ENCODE measurements around the gene SDHA.
A peak's percentile ranks its signal among the peaks of the same experiment; 100 is the strongest.
"Not testable (repeated sequence)": the region's sequence is repeated elsewhere in the genome, so short reads cannot be mapped to it uniquely, and the experiment has no call there.

SDHA gene

DNA sequence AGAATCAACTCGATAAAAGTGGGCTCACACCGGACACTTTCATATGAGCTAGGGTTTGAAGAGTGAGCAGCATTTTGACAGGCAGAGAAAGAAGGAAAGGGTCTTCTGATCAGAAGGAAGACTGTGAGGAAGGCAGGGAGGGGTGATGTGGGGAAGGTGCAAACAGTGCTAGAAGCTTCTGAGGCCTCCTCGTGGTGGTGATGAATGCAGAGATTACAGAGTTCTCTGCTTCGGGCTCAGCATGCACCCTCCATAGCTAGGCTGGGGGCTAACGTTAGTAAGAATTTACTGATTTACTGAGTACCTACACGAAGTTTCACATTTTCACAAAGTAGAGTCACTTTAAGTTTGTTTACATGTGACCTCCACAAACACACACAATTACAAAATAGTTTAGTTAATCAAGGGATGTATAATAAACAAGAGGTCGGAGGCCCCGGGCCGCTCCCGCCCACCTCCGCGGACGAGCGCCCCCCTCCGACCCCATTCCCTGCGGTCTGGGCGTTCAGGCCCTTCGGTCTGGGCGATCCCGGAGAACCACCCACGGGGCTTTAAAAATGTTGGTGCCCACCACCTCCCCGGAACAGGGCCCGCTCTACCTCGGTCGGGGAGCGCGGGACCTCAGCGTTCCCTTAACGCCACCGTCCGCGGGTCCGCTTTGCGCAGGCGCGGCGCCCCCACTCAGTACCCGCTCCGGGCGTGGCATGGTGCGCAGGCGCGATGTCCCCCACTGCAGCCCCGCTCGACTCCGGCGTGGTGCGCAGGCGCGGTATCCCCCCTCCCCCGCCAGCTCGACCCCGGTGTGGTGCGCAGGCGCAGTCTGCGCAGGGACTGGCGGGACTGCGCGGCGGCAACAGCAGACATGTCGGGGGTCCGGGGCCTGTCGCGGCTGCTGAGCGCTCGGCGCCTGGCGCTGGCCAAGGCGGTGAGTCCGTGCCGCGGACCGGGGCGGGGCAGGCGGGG is at the start of gene SDHA, which contains the start of gene CCDC127:
Gene SDHA (plus strand): TSS at position 827 of the 963 bp plus-strand sequence. CDS start 36 bp downstream, at position 863.
Gene CCDC127 (minus strand): TSS at position 660 of the 963 bp plus-strand sequence. CDS start 1,304 bp downstream, outside the sequence.
- peak; percentile 58 for DNase-seq (ENCODE audit: low read depth, low spot score)
- H3K9ac ChIP-seq (ENCODE audit: insufficient read length), result peak within 1 kb of the TSS; percentile 97
- peak within 1 kb of the TSS; percentile 98 for H3K4me3 ChIP-seq
- not testable (repeated sequence) for H3K9me3 ChIP-seq (ENCODE audit: low read depth, low read length)
- H3K27ac ChIP-seq, result peak within 1 kb of the TSS; percentile 71; the same call in 1 of the 2 replicates
- TF ChIP-seq POLR2AphosphoS5 (IDR thresholded peaks at IDR 0.05; ENCODE audit: borderline replicate concordance, low read depth, low read length), result peak; percentile 94
- peaks cover 11% of the 10 kb centered on the region; the same call in 1 of the 2 replicates for H3K36me3 ChIP-seq (ENCODE audit: insufficient read depth, low read length)

DNA sequence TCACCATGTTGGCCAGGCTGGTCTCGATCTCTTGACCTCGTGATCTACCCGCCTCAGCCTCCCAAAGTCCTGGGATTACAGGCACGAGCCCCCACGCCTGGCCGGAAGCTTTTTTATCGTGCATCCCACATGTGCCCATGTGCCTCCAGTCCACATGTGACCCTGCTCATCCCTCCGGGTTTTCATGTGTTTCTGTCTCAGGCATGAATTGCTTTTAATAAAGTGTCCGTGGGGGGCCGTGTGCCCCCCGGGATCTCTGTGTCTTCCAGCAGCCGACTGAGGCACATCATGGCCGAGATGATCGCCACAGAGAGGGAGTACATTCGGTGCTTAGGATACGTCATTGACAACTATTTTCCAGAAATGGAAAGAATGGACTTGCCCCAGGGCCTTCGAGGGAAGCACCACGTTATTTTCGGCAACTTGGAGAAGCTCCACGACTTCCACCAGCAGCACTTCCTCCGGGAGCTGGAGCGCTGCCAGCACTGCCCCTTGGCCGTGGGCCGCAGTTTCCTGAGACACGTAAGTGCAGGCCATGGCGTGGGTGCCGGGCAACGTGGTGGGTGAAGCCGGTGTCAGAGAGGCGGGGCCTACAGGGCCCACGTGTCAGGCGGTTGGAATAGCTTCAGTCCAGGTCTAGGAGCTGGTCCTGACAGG is 48.9 kb upstream of the SDHA start:
- Histone ChIP-seq H3K4me3 (no peak overlapping the region), H3K9ac (ENCODE audit: insufficient read length) (no peak overlapping the region), H3K9me3 (ENCODE audit: low read depth, low read length) (no peaks in the 10 kb centered on the region), H3K36me3 (ENCODE audit: insufficient read depth, low read length) (no peaks in the 10 kb centered on the region), H3K27ac (no peak overlapping the region)
- DNase-seq (ENCODE audit: low read depth, low spot score), result no peak
- TF ChIP-seq EZH2 (IDR thresholded peaks at IDR 0.05), result no peak
- TF ChIP-seq POLR2AphosphoS5 (IDR thresholded peaks at IDR 0.05; ENCODE audit: borderline replicate concordance, low read depth, low read length), result no peak
- no peak for TF ChIP-seq FOXP2 (optimal IDR thresholded peaks at IDR 0.05; ENCODE audit: control extremely low read depth, extremely low read length, insufficient read depth)

DNA sequence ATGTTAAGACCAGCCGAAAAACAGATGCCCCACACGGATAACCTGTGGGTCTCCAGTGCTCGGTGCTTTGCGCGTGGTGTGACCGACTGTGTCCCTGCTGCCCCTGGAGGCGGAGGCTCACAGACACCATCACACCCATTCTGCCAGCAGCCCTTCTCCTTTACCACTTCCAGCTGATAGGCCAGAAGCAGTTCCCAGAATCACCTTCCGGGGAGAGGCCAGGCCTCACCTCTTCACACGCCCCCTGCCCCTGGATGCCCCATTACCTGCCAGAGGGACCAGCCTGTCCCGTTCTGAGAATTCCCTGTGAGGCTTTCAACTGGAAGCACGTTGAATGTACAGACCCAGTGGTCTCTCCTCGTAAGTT is 48.4 kb upstream of the SDHA start:
- Histone ChIP-seq H3K9me3 (ENCODE audit: low read depth, low read length) (no peaks in the 10 kb centered on the region), H3K4me3 (no peak overlapping the region), H3K36me3 (ENCODE audit: insufficient read depth, low read length) (no peaks in the 10 kb centered on the region), H3K9ac (ENCODE audit: insufficient read length) (no peak overlapping the region), H3K27ac (no peak overlapping the region)
- DNase-seq (ENCODE audit: low read depth, low spot score), result no peak
- no peak for TF ChIP-seq FOXP2 (optimal IDR thresholded peaks at IDR 0.05; ENCODE audit: control extremely low read depth, extremely low read length, insufficient read depth)
- TF ChIP-seq POLR2AphosphoS5 (IDR thresholded peaks at IDR 0.05; ENCODE audit: borderline replicate concordance, low read depth, low read length), result no peak
- no peak for TF ChIP-seq EZH2 (IDR thresholded peaks at IDR 0.05)

DNA sequence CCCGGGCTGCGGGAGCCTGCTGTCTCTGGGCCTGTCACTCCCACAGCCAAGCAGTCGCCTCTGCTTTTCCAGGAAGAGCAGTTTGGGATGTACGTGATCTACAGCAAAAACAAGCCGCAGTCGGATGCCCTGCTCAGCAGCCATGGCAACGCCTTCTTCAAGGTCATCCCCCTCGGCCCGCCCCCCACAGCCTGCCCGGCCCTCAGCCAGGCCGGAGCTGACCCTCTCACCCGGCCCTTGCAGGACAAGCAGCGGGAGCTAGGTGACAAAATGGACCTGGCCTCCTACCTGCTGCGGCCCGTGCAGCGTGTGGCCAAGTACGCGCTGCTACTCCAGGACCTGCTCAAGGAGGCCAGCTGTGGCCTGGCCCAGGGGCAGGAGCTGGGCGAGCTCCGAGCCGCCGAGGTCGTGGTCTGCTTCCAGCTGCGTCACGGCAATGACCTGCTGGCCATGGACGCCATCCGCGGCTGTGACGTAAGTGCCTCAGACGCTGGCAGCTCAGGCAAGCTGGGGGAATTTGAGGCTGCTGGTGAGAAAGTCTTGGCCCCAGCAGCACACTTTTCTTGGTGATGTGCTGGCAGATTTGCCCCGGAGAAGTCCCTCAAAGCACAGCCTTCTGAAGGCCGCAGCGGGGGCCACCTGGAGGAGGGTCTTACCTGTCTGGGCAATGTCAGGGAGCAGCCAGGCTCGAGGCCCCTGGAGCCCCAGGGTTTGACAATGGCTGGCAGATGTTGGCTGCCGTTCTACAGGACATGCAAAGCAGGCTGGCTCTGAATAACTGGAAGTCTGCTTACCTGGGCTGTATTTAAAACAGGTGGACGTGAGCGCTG is 46.9 kb upstream of the SDHA start:
- H3K36me3 ChIP-seq (ENCODE audit: insufficient read depth, low read length), result no peaks in the 10 kb centered on the region
- no peak overlapping the region for H3K9ac ChIP-seq (ENCODE audit: insufficient read length)
- TF ChIP-seq POLR2AphosphoS5 (IDR thresholded peaks at IDR 0.05; ENCODE audit: borderline replicate concordance, low read depth, low read length) (no peak), FOXP2 (optimal IDR thresholded peaks at IDR 0.05; ENCODE audit: control extremely low read depth, extremely low read length, insufficient read depth) (no peak), EZH2 (IDR thresholded peaks at IDR 0.05) (no peak)
- H3K27ac ChIP-seq, result no peak overlapping the region
- H3K4me3 ChIP-seq, result no peak overlapping the region
- DNase-seq (ENCODE audit: low read depth, low spot score), result no peak
- H3K9me3 ChIP-seq (ENCODE audit: low read depth, low read length), result no peaks in the 10 kb centered on the region

DNA sequence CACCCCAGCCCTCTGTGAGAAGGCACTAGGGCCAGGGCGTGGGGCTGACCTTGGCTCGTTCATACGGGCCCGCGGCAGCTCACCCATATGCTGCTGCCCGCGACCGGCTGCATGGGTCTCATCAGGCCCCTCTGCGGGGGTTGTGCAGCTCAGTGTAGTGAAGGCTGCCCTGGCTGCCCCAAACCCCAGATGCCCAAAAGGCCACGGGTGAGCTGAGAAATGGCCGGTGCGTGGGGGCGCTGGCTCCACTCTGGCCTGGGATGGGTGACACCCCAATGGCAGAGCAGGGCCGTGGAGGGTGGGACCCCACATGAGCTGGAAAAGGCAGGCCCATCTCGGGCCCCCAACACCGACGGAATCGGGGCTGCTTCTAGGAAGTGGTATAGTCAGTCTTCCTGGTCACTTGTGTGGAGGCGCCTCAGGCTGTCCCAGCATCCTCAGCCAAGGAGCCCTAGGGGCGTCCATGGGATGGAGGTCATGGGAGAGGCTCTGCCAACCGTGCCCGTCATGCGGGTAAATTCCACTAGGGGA is 46.3 kb upstream of the SDHA start:
- Histone ChIP-seq H3K4me3 (no peak overlapping the region), H3K9me3 (ENCODE audit: low read depth, low read length) (no peaks in the 10 kb centered on the region), H3K36me3 (ENCODE audit: insufficient read depth, low read length) (no peaks in the 10 kb centered on the region), H3K27ac (no peak overlapping the region), H3K9ac (ENCODE audit: insufficient read length) (no peak overlapping the region)
- TF ChIP-seq EZH2 (IDR thresholded peaks at IDR 0.05) (no peak), FOXP2 (optimal IDR thresholded peaks at IDR 0.05; ENCODE audit: control extremely low read depth, extremely low read length, insufficient read depth) (no peak), POLR2AphosphoS5 (IDR thresholded peaks at IDR 0.05; ENCODE audit: borderline replicate concordance, low read depth, low read length) (no peak)
- no peak for DNase-seq (ENCODE audit: low read depth, low spot score)

DNA sequence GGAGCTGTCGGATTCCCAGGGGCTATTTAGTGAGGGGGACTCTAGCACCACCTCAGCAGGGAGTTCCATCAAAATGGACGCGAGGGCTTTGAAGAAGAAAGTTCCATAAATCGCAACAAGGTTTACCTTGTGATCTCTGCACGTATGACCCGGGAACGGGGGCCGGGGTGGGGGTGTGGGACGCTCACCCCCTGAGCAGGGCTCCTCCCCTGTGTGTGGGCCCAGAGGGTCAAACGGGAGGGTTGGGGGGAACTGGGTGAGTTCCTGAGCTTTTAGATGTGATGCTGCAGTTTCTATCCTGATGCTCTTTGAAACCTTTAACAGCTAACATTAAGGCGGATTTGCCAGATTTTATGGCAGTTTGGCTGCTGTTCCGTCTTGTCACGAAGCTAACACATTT is 45.7 kb upstream of the SDHA start:
- TF ChIP-seq EZH2 (IDR thresholded peaks at IDR 0.05) (no peak), FOXP2 (optimal IDR thresholded peaks at IDR 0.05; ENCODE audit: control extremely low read depth, extremely low read length, insufficient read depth) (no peak), POLR2AphosphoS5 (IDR thresholded peaks at IDR 0.05; ENCODE audit: borderline replicate concordance, low read depth, low read length) (no peak)
- Histone ChIP-seq H3K27ac (no peak overlapping the region), H3K36me3 (ENCODE audit: insufficient read depth, low read length) (no peaks in the 10 kb centered on the region), H3K9ac (ENCODE audit: insufficient read length) (no peak overlapping the region), H3K4me3 (no peak overlapping the region), H3K9me3 (ENCODE audit: low read depth, low read length) (no peaks in the 10 kb centered on the region)
- DNase-seq (ENCODE audit: low read depth, low spot score), result no peak

DNA sequence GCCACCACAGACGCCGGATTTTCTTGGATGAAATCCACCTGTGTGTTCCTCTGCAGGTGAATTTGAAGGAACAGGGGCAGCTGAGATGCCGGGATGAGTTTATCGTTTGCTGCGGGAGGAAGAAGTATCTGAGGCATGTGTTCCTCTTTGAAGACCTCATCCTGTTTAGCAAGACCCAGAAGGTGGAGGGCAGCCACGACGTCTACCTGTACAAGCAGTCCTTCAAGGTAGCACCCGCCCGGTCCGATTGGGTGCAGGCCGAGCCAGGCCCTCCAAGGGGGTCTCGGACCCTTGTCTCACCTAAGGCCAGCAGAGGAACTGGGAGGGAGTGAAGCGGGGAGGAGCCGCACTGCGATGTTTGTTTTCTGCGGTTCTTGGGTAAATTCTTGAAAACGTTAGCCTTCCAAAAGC is 45.3 kb upstream of the SDHA start:
- TF ChIP-seq EZH2 (IDR thresholded peaks at IDR 0.05), result no peak
- no peaks in the 10 kb centered on the region for H3K36me3 ChIP-seq (ENCODE audit: insufficient read depth, low read length)
- no peak overlapping the region for H3K4me3 ChIP-seq

More for the DNA sequence above, 45.3 kb upstream of the SDHA start:
- Histone ChIP-seq H3K27ac (no peak overlapping the region), H3K9ac (ENCODE audit: insufficient read length) (no peak overlapping the region), H3K9me3 (ENCODE audit: low read depth, low read length) (no peaks in the 10 kb centered on the region)
- no peak for DNase-seq (ENCODE audit: low read depth, low spot score)

Measured in SK-N-MC (cell line).